H1 (cell line): ENCODE results near the gene GLCE. TPM values are rescaled to one million over a fixed set of nuclear protein-coding genes. Genes with fewer than 3 reads are reported as not detected.

Source experiments
- CTCF ChIA-PET: fragments of 300-600 bp; sonication (Branson Sonifier 250); formaldehyde crosslinking; loops from one replicate; lab custom pipeline; 2021; ENCODE audit not compliant: partially characterized antibody; lab: Charles Lee
- POLR2A ChIA-PET: fragments of 300-600 bp; sonication (Branson Sonifier 250); formaldehyde crosslinking; loops from one replicate; lab custom pipeline; 2021; ENCODE audit warnings: inconsistent platforms; ENCODE audit not compliant: partially characterized antibody; lab: Charles Lee
- DNase-seq, 2 experiments: peaks; one replicate each; pipeline versions ENCODE4 v3.0.0 to v3.0.0-alpha.2; 2010 to 2022; ENCODE audit warnings: low spot score in 2 of 2, low read depth in 1 of 2, mixed read lengths in 1 of 2
- FAIRE-seq: peaks from 2 replicates; lab custom pipeline; 2011; peaks lifted over from hg19 to GRCh38; lab: Jason Lieb, UNC
- H2AFZ ChIP-seq: 2 replicates; pipeline ENCODE4 v1.8.1; 2012; ENCODE audit warnings: low read length, inconsistent platforms
- H2AK5ac ChIP-seq: 2 replicates; pipeline ENCODE4 v1.6.1; 2013; ENCODE audit warnings: low read depth, low read length
- H2BK120ac ChIP-seq: replicated peaks from 2 replicates; pipeline ENCODE3; 2013; ENCODE audit warnings: low read depth, low read length, inconsistent platforms
- H2BK12ac ChIP-seq: 2 replicates; pipeline ENCODE4 v1.6.1; 2013; ENCODE audit warnings: low read depth, low read length
- H2BK15ac ChIP-seq: 2 replicates; pipeline ENCODE4 v1.6.1; 2013; ENCODE audit warnings: low read length
- H2BK20ac ChIP-seq: 2 replicates; pipeline ENCODE4 v1.6.1; 2013; ENCODE audit warnings: low read length
- H2BK5ac ChIP-seq: 2 replicates; pipeline ENCODE4 v1.6.1; 2013; ENCODE audit warnings: low read depth, low read length
- H3K14ac ChIP-seq: 2 replicates; pipeline ENCODE4 v1.6.1; 2013; ENCODE audit warnings: inconsistent platforms; ENCODE audit not compliant: insufficient read length
- H3K18ac ChIP-seq: 2 replicates; pipeline ENCODE4 v1.6.1; 2013; ENCODE audit warnings: low read length; ENCODE audit errors: extremely low read depth
- H3K23ac ChIP-seq: 2 replicates; pipeline ENCODE4 v1.6.1; 2013; ENCODE audit warnings: inconsistent platforms; ENCODE audit not compliant: insufficient read length
- H3K23me2 ChIP-seq: 2 replicates; pipeline ENCODE4 v1.6.1; 2013; ENCODE audit warnings: low read depth, low read length
- H3K27ac ChIP-seq: 2 replicates; pipeline ENCODE4 v1.6.1; 2011; ENCODE audit warnings: low read depth, low read length, inconsistent platforms
- H3K27me3 ChIP-seq, 4 experiments: replicated peaks in 1 of 4; 1 replicate in 1 of 4; 2 replicates in 3 of 4; pipeline versions ENCODE4 v1.6.1 to v1.8.1; 2011 to 2013; ENCODE audit warnings: low read length in 3 of 4, mild to moderate bottlenecking in 3 of 4, inconsistent platforms in 2 of 4, mixed read lengths in 2 of 4, moderate library complexity in 1 of 4; ENCODE audit not compliant: control insufficient read depth in 3 of 4, insufficient read depth in 3 of 4; ENCODE audit errors: extremely low read depth in 1 of 4
- H3K36me3 ChIP-seq, 4 experiments: 2 replicates each; pipeline versions ENCODE4 v1.6.1 to v1.8.1; 2011 to 2013; ENCODE audit warnings: mild to moderate bottlenecking in 4 of 4, low read length in 3 of 4, moderate library complexity in 2 of 4, control low read depth in 1 of 4, inconsistent platforms in 1 of 4; ENCODE audit not compliant: insufficient read depth in 4 of 4, control insufficient read depth in 2 of 4
- H3K4ac ChIP-seq: replicated peaks from 2 replicates; pipeline ENCODE3; 2013; ENCODE audit warnings: low read length, low read depth, mixed read lengths, inconsistent platforms; ENCODE audit not compliant: insufficient read length
- H3K4me1 ChIP-seq, 4 experiments: replicated peaks in 1 of 4; 1 replicate in 1 of 4; 2 replicates in 3 of 4; pipeline versions ENCODE4 v1.6.1 to v1.8.1; 2011 to 2013; ENCODE audit warnings: low read length in 3 of 4, inconsistent platforms in 2 of 4, mixed read lengths in 1 of 4; ENCODE audit not compliant: insufficient read depth in 4 of 4, control insufficient read depth in 3 of 4
- H3K4me2 ChIP-seq, 2 experiments: 2 replicates each; pipeline versions ENCODE4 v1.6.1 to v1.8.1; 2011 to 2013; ENCODE audit warnings: low read depth in 2 of 2, low read length in 2 of 2, control low read depth in 1 of 2, inconsistent platforms in 1 of 2, mild to moderate bottlenecking in 1 of 2; ENCODE audit not compliant: insufficient read depth in 1 of 2
- H3K4me3 ChIP-seq, 4 experiments: fragments of 200-600, 300-600 bp in 1 of 4; sonication (generic), shearing (Covaris generic), sonication (Bioruptor Twin) in 1 of 4; 2 replicates each; pipeline versions ENCODE4 v1.5.1 to v1.8.1; 2011 to 2016; ENCODE audit warnings: low read length in 4 of 4, low read depth in 3 of 4, control low read depth in 2 of 4, inconsistent platforms in 2 of 4, mild to moderate bottlenecking in 2 of 4, mixed read lengths in 1 of 4, moderate library complexity in 1 of 4; ENCODE audit not compliant: insufficient read depth in 2 of 4; ENCODE audit errors: extremely low read depth in 1 of 4
- H3K56ac ChIP-seq: replicated peaks from 2 replicates; pipeline ENCODE3; 2013; ENCODE audit warnings: low read depth, mild to moderate bottlenecking, mixed read lengths, low read length, inconsistent platforms; ENCODE audit not compliant: insufficient read length
- H3K79me1 ChIP-seq: 2 replicates; pipeline ENCODE4 v1.6.1; 2013; ENCODE audit warnings: low read depth, low read length, control low read depth
- H3K79me2 ChIP-seq, 2 experiments: 2 replicates each; pipeline versions ENCODE4 v1.6.1 to v1.8.1; 2012 to 2013; ENCODE audit warnings: low read length in 2 of 2, mild to moderate bottlenecking in 2 of 2, inconsistent platforms in 1 of 2; ENCODE audit not compliant: insufficient read depth in 2 of 2, control insufficient read depth in 1 of 2
- H3K9ac ChIP-seq, 4 experiments: replicated peaks in 1 of 4; 1 replicate in 1 of 4; 2 replicates in 3 of 4; pipeline versions ENCODE4 v1.6.1 to v1.8.1; 2011 to 2013; ENCODE audit warnings: low read depth in 3 of 4, low read length in 3 of 4, control low read depth in 2 of 4, mild to moderate bottlenecking in 2 of 4, moderate library complexity in 2 of 4, inconsistent platforms in 1 of 4; ENCODE audit errors: extremely low read depth in 1 of 4
- H3K9me3 ChIP-seq, 2 experiments: 2 replicates each; pipeline versions ENCODE4 v1.6.1 to v1.8.1; 2012 to 2013; ENCODE audit warnings: mild to moderate bottlenecking in 2 of 2, moderate library complexity in 2 of 2, control low read depth in 1 of 2, inconsistent platforms in 1 of 2, low read depth in 1 of 2, low read length in 1 of 2, mixed read lengths in 1 of 2; ENCODE audit not compliant: insufficient read depth in 2 of 2
- H4K20me1 ChIP-seq, 2 experiments: replicated peaks in 1 of 2; 2 replicates each; pipeline versions ENCODE3 to v1.8.1; 2011 to 2013; ENCODE audit warnings: inconsistent platforms in 2 of 2, low read length in 2 of 2, mild to moderate bottlenecking in 1 of 2; ENCODE audit not compliant: insufficient read depth in 2 of 2, control insufficient read depth in 1 of 2
- H4K5ac ChIP-seq: 2 replicates; pipeline ENCODE4 v1.6.1; 2013; ENCODE audit warnings: low read length, low read depth, mixed read lengths, inconsistent platforms; ENCODE audit not compliant: insufficient read length
- H4K8ac ChIP-seq: 2 replicates; pipeline ENCODE4 v1.8.0; 2013; ENCODE audit warnings: mild to moderate bottlenecking, moderate library complexity, low read length, inconsistent platforms; ENCODE audit not compliant: insufficient read depth; ENCODE audit errors: extremely low read depth
- H4K91ac ChIP-seq: replicated peaks from 2 replicates; pipeline ENCODE3; 2013; ENCODE audit warnings: low read length, mixed read lengths, inconsistent platforms; ENCODE audit not compliant: insufficient read length
- ASH2L ChIP-seq: fragments of 200-600, 300-600 bp; sonication (generic); IDR thresholded peaks from one replicate; pipeline ENCODE4 v1.7.1; 2017; ENCODE audit warnings: low read length
- BRCA1 ChIP-seq: IDR thresholded peaks from 2 replicates; pipeline ENCODE4 v1.6.1; 2012; ENCODE audit warnings: low read depth, low read length, improper control_type of control experiment
- CTBP2 ChIP-seq: IDR thresholded peaks from 2 replicates; pipeline ENCODE4 v1.7.0; 2011; ENCODE audit warnings: borderline replicate concordance, mild to moderate bottlenecking, moderate library complexity, mixed read lengths, low read length; ENCODE audit not compliant: insufficient read depth, insufficient read length
- EP300 ChIP-seq, 2 experiments: IDR thresholded peaks; 1 replicate in 1 of 2; 2 replicates in 1 of 2; pipeline ENCODE4 v1.6.1; 2011 to 2012; ENCODE audit warnings: low read depth in 2 of 2, low read length in 2 of 2, mild to moderate bottlenecking in 2 of 2, borderline replicate concordance in 1 of 2, inconsistent platforms in 1 of 2, moderate library complexity in 1 of 2
- HDAC2 ChIP-seq, 2 experiments: fragments of 300-600 bp in 1 of 2; sonication (generic) in 1 of 2; IDR thresholded peaks; 2 replicates each; pipeline ENCODE4 v1.6.1; 2011 to 2012; ENCODE audit warnings: low read depth in 2 of 2, low read length in 2 of 2, mild to moderate bottlenecking in 2 of 2, moderate library complexity in 2 of 2, borderline replicate concordance in 1 of 2, inconsistent platforms in 1 of 2
- JUN ChIP-seq: IDR thresholded peaks from 2 replicates; pipeline ENCODE4 v1.6.1; 2011; ENCODE audit warnings: low read depth, mild to moderate bottlenecking, improper control_type of control experiment, low read length
- KDM1A ChIP-seq: fragments of 200-600, 300-600 bp; sonication (generic); IDR thresholded peaks from 2 replicates; pipeline ENCODE4 v1.7.1; 2016; ENCODE audit warnings: mild to moderate bottlenecking, low read length, borderline replicate concordance
- POLR2A ChIP-seq, 2 experiments: IDR thresholded peaks; 1 replicate in 1 of 2; 2 replicates in 1 of 2; pipeline ENCODE4 v1.6.1; 2011; ENCODE audit warnings: low read depth in 2 of 2, low read length in 2 of 2, mild to moderate bottlenecking in 2 of 2; ENCODE audit errors: control extremely low read depth in 1 of 2
- POU5F1 ChIP-seq: IDR thresholded peaks from 2 replicates; pipeline ENCODE4 v1.6.1; 2011; ENCODE audit warnings: low read depth, mild to moderate bottlenecking, low read length, moderate library complexity
- SP2 ChIP-seq: IDR thresholded peaks from 2 replicates; pipeline ENCODE4 v1.6.1; 2012; ENCODE audit warnings: mild to moderate bottlenecking, low read length, inconsistent platforms
- SP4 ChIP-seq: IDR thresholded peaks from 2 replicates; pipeline ENCODE4 v1.6.1; 2012; ENCODE audit warnings: low read length, inconsistent platforms
- TAF1 ChIP-seq: IDR thresholded peaks from 2 replicates; pipeline ENCODE4 v1.6.1; 2011; ENCODE audit warnings: mild to moderate bottlenecking, low read depth, low read length
- TEAD4 ChIP-seq: IDR thresholded peaks from 2 replicates; pipeline ENCODE4 v1.6.1; 2012; ENCODE audit warnings: low read depth, low read length, inconsistent platforms, mixed read lengths
- WGBS, 2 experiments: shearing (Covaris generic) in 1 of 2; methylation state at CpG; one replicate each; pipeline versions ENCODE4 v1.1.6 to v1.1.7; 2013 to 2015; ENCODE audit warnings: low lambda C conversion rate in 2 of 2, mixed read lengths in 2 of 2, inconsistent platforms in 1 of 2, low coverage in 1 of 2, missing lambda C conversion rate in 1 of 2; ENCODE audit not compliant: insufficient replicate concordance in 2 of 2, insufficient coverage in 1 of 2, insufficient read length in 1 of 2; ENCODE audit errors: extremely low coverage in 1 of 2, missing lambda C conversion rate in 1 of 2; 5-methylcytosine and 5-hydroxymethylcytosine counted together
- polyA plus RNA-seq, 7 experiments: library from polyadenylated mRNA; depleted of rRNA in 3 of 7; stranded (reverse) in 5 of 7; unstranded in 2 of 7; fragments of >200 nt in 5 of 7; fragments of 200-250 nt in 2 of 7; gene quantifications; 1 replicate in 5 of 7; 2 replicates in 1 of 7; 4 replicates in 1 of 7; pipeline versions ENCODE4 v1.2.1 to v1.2.3, GENCODE V29; 2011 to 2013; ENCODE audit warnings: missing spikeins in 2 of 7, mixed read lengths in 2 of 7
- total RNA-seq: library from RNA; stranded (reverse); fragmentation: NEBNext Ultra II Directional; extraction: Animal tissue kit (Norgen Biotek cat#: 25700); gene quantifications from 2 replicates; pipeline ENCODE4 v1.2.1, GENCODE V29; 2021
- TF ChIP-seq, protein P1 (sequence below): IDR thresholded peaks from 2 replicates; pipeline ENCODE4 v1.6.1; 2011; ENCODE audit warnings: low read depth, mild to moderate bottlenecking, low read length; ENCODE audit not compliant: insufficient read depth

Gene GLCE
- total and polyA plus RNA-seq, 2 of the 8 experiments (the other 6 are each of a cell fraction or from before 2014, with no cell fraction given), result 17.1 to 22.7 TPM

DNA sequence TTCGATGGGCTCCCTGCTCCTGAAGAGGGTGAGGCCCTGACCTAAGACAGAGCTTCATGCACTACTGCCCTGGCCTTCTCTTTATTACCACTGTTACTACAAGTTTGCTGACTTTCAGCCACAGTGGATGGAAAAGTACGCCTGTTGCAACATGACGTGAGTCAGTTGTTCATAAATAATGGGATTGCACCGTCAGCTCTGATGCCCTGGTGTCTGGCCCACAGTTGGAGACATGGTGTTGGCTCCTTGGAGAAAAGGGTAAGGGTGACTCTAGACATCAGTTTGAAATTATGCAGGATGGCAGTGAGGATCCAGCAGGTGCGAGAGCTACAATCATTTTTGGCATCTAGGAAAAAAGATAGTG lies 143.7 kb downstream of the GLCE start:
- POLR2A ChIA-PET, result no interaction called here
- CTCF ChIA-PET, result interaction anchor here (0.5 to 4.2 kb wide), 27 partner anchors 10 to 273 kb away, joined by 3 to 26 read pairs (median 3); no protein-coding TSS in a partner anchor
- Histone ChIP-seq H4K8ac (no peak overlapping the region), H2AK5ac (no peak overlapping the region), H2BK12ac (no peak overlapping the region), H3K36me3 (no peaks in the 10 kb centered on the region; a peak in 4 of 8 replicates), H3K79me1 (peaks cover 5% of the 10 kb centered on the region), H2BK20ac (no peak overlapping the region), H3K4me1 (peaks cover 4 to 18% (median 10%) of the 10 kb centered on the region in 4 experiments), H3K27me3 (peaks cover 5 to 15% (median 10%) of the 10 kb centered on the region in 4 experiments; a peak in 6 of 7 replicates), H4K91ac (no peak overlapping the region), H3K9me3 (no peaks in the 10 kb centered on the region), H3K23ac (no peak overlapping the region), H3K18ac (no peak overlapping the region), H2BK15ac (peak overlapping the region; percentile 65; the same call in 1 of the 2 replicates), H3K4me2 (no peak overlapping the region), H3K56ac (no peak overlapping the region), H2BK5ac (no peak overlapping the region), H3K27ac (no peak overlapping the region), H4K20me1 (no peaks in the 10 kb centered on the region), H3K14ac (no peak overlapping the region), H2BK120ac (no peak overlapping the region), H2AFZ (no peak overlapping the region), H3K4ac (no peak overlapping the region), H3K4me3 (no peak overlapping the region), H3K23me2 (peaks cover 9% of the 10 kb centered on the region; the same call in 1 of the 2 replicates), H4K5ac (no peak overlapping the region), H3K9ac (no peak overlapping the region), H3K79me2 (no peaks in the 10 kb centered on the region; a peak in 1 of 4 replicates)
- TF ChIP-seq HDAC2 (IDR thresholded peaks at IDR 0.05; ENCODE audit: borderline replicate concordance in 1 of 2, low read depth in 2 of 2, low read length in 2 of 2) (no peak), ASH2L (no peak), KDM1A (no peak), TEAD4 (no peak), BRCA1 (no peak), POLR2A (IDR thresholded peaks at IDR 0.05; ENCODE audit: control extremely low read depth in 1 of 2, low read depth in 2 of 2, low read length in 2 of 2) (no peak), POU5F1 (no peak), SP4 (no peak), SP2 (no peak), JUN (no peak), CTBP2 (no peak), EP300 (IDR thresholded peaks at IDR 0.05; ENCODE audit: borderline replicate concordance in 1 of 2, low read depth in 2 of 2, low read length in 2 of 2) (no peak), TAF1 (no peak)
- TF ChIP-seq, protein P1, sequence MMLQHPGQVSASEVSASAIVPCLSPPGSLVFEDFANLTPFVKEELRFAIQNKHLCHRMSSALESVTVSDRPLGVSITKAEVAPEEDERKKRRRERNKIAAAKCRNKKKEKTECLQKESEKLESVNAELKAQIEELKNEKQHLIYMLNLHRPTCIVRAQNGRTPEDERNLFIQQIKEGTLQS, result no peak
- 52% methylated on average over 5 of the region's 5 CpGs; no CpG with 5 or more reads in 1 of the 2 experiments for WGBS, 2 experiments
- DNase-seq (no peak), FAIRE-seq (no peak)
